HEK293T (cell line): Measurements from ENCODE around the gene CCKAR.

Source experiments
- CTCF ChIA-PET: fragments of 350-600 bp; formaldehyde crosslinking; extraction: SDS; loops from one replicate; lab custom pipeline; 2021; ENCODE audit warnings: antibody characterized with exemption, inconsistent platforms; lab: Yijun Ruan, JAX
- POLR2A ChIA-PET: fragments of 350-600 bp; formaldehyde crosslinking; extraction: SDS; loops from one replicate; lab custom pipeline; 2020; ENCODE audit warnings: antibody characterized with exemption, inconsistent platforms; lab: Yijun Ruan, JAX
- DNase-seq: peaks from one replicate; pipeline ENCODE4 v3.0.0; 2012; ENCODE audit warnings: mixed read lengths; ENCODE audit errors: extremely low spot score
- ARNT ChIP-seq: fragments of 450-650 bp; IDR thresholded peaks from 2 replicates; pipeline ENCODE4 v1.6.1; 2017; ENCODE audit warnings: mild to moderate bottlenecking
- BHLHE40 ChIP-seq: fragments of 450-650 bp; IDR thresholded peaks from 2 replicates; pipeline ENCODE4 v1.6.1; 2016; ENCODE audit warnings: mild to moderate bottlenecking, moderate library complexity, borderline replicate concordance
- CTBP1 ChIP-seq: fragments of 450-650 bp; IDR thresholded peaks from 2 replicates; pipeline ENCODE4 v1.6.1; 2016; ENCODE audit warnings: borderline replicate concordance
- ELF4 ChIP-seq: fragments of 450-650 bp; IDR thresholded peaks from 2 replicates; pipeline ENCODE4 v1.6.1; 2017; ENCODE audit warnings: antibody characterized with exemption
- FOXA1 ChIP-seq: fragments of 450-650 bp; IDR thresholded peaks from 2 replicates; pipeline ENCODE4 v1.6.1; 2016; ENCODE audit warnings: mild to moderate bottlenecking
- FOXK2 ChIP-seq: fragments of 450-650 bp; IDR thresholded peaks from 2 replicates; pipeline ENCODE4 v1.6.1; 2016; ENCODE audit warnings: mild to moderate bottlenecking
- FOXM1 ChIP-seq: fragments of 450-650 bp; IDR thresholded peaks from 2 replicates; pipeline ENCODE4 v1.6.1; 2017; ENCODE audit warnings: mild to moderate bottlenecking, borderline replicate concordance
- HDGF ChIP-seq: fragments of 450-650 bp; IDR thresholded peaks from 2 replicates; pipeline ENCODE4 v1.6.1; 2017; ENCODE audit warnings: antibody characterized with exemption, borderline replicate concordance
- L3MBTL2 ChIP-seq: fragments of 450-650 bp; conservative IDR thresholded peaks from 2 replicates; pipeline ENCODE4 v1.6.1; 2016; ENCODE audit warnings: mild to moderate bottlenecking
- LEF1 ChIP-seq: fragments of 450-650 bp; IDR thresholded peaks from 2 replicates; pipeline ENCODE4 v1.6.1; 2017; ENCODE audit warnings: mild to moderate bottlenecking, borderline replicate concordance
- NFRKB ChIP-seq: fragments of 450-650 bp; IDR thresholded peaks from 2 replicates; pipeline ENCODE4 v1.6.1; 2016; ENCODE audit warnings: mild to moderate bottlenecking, moderate library complexity
- PKNOX1 ChIP-seq: fragments of 450-650 bp; IDR thresholded peaks from 2 replicates; pipeline ENCODE4 v1.6.1; 2016
- SP1 ChIP-seq: fragments of 450-650 bp; IDR thresholded peaks from 2 replicates; pipeline ENCODE4 v1.6.1; 2017
- SUZ12 ChIP-seq: fragments of 450-650 bp; IDR thresholded peaks from 2 replicates; pipeline ENCODE4 v1.6.1; 2016; ENCODE audit warnings: mild to moderate bottlenecking
- TARDBP ChIP-seq: fragments of 450-650 bp; IDR thresholded peaks from 2 replicates; pipeline ENCODE4 v1.6.1; 2016
- ZNF384 ChIP-seq: fragments of 450-650 bp; IDR thresholded peaks from 2 replicates; pipeline ENCODE4 v1.6.1; 2016

The CCKAR gene

GRCh38 chr4:26455571-26455970, 34.7 kb downstream of the CCKAR start:
- DNase-seq = no peak
- TF ChIP-seq CTBP1 (no peak), TARDBP (no peak), PKNOX1 (no peak), NFRKB (no peak), ZNF384 (no peak), FOXK2 (no peak), SUZ12 (no peak), BHLHE40 (no peak), FOXM1 (no peak), L3MBTL2 (no peak), SP1 (no peak)
- ChIA-PET CTCF (interaction anchor here (0.6 to 1.0 kb wide), 3 partner anchors 27 to 408 kb away, joined by 3 read pairs; no protein-coding TSS in a partner anchor), POLR2A (interaction anchor here (0.5 kb wide), 1 partner anchor 36 kb away, joined by 4 read pairs; no protein-coding TSS in a partner anchor)

- POLR2A ChIA-PET = no interaction called here
- no peak for TF ChIP-seq SUZ12
- TF ChIP-seq SP1 = no peak
- no peak for TF ChIP-seq ZNF384
- TF ChIP-seq TARDBP = no peak
- no peak for TF ChIP-seq HDGF
- no peak for TF ChIP-seq PKNOX1
- no peak for TF ChIP-seq NFRKB
- no peak for TF ChIP-seq FOXM1
- TF ChIP-seq ELF4 = no peak
- TF ChIP-seq FOXK2 = no peak
- no peak for TF ChIP-seq LEF1
- no peak for TF ChIP-seq CTBP1
- TF ChIP-seq BHLHE40 = no peak
- CTCF ChIA-PET = interaction anchor here (0.6 to 1.0 kb wide), 2 partner anchors 119 to 409 kb away, joined by 3 read pairs; no protein-coding TSS in a partner anchor
- DNase-seq = no peak
Measured at GRCh38 chr4:26454961-26455360, 35.3 kb downstream of the CCKAR start.

- no peak for DNase-seq
- ChIA-PET CTCF (interaction anchor here (0.5 to 1.3 kb wide), 4 partner anchors 9 to 550 kb away, joined by 3 to 9 read pairs (median 4); no protein-coding TSS in a partner anchor), POLR2A (no interaction called here)
- TF ChIP-seq TARDBP = no peak
- TF ChIP-seq SP1 = no peak
- TF ChIP-seq FOXA1 = no peak
Measured at GRCh38 chr4:26452565-26453531, 37.4 kb downstream of the CCKAR start.

GRCh38 chr4:26451597-26451996, 38.7 kb downstream of the CCKAR start:
- POLR2A ChIA-PET = no interaction called here
- no peak for DNase-seq
- CTCF ChIA-PET = interaction anchor here (1.0 to 1.3 kb wide), 2 partner anchors 10 to 13 kb away, joined by 3 to 5 read pairs; no protein-coding TSS in a partner anchor
- no peak for TF ChIP-seq NFRKB
- no peak for TF ChIP-seq FOXM1
- no peak for TF ChIP-seq ARNT
- no peak for TF ChIP-seq SP1
- TF ChIP-seq LEF1 = no peak

GRCh38 chr4:26450418-26450817, 39.9 kb downstream of the CCKAR start:
- ChIA-PET CTCF (no interaction called here), POLR2A (no interaction called here)
- no peak for DNase-seq
- no peak for TF ChIP-seq BHLHE40
- TF ChIP-seq LEF1 = no peak
- no peak for TF ChIP-seq FOXA1
- no peak for TF ChIP-seq PKNOX1
- no peak for TF ChIP-seq HDGF
- TF ChIP-seq FOXK2 = no peak
- no peak for TF ChIP-seq ELF4
- no peak for TF ChIP-seq SP1
- TF ChIP-seq TARDBP = no peak
- TF ChIP-seq FOXM1 = no peak
- TF ChIP-seq SUZ12 = no peak
- no peak for TF ChIP-seq NFRKB
- TF ChIP-seq CTBP1 = no peak
- no peak for TF ChIP-seq L3MBTL2

GRCh38 chr4:26447378-26447777, 42.9 kb downstream of the CCKAR start:
- CTCF ChIA-PET = no interaction called here
- POLR2A ChIA-PET = no interaction called here
- TF ChIP-seq TARDBP (no peak), FOXK2 (no peak), BHLHE40 (no peak), ELF4 (no peak), FOXA1 (no peak)
- no peak for DNase-seq
